PC-3 (cell line): ENCODE results near the gene PCMT1.

ENCODE experiments used
- EZH2 ChIP-seq: fragments of 300-600 bp; sonication (generic); IDR thresholded peaks from one replicate; pipeline ENCODE4 v1.6.1; 2017; ENCODE audit warnings: antibody characterized with exemption, mild to moderate bottlenecking, low read length; ENCODE audit not compliant: unreplicated experiment
- EZH2phosphoT487 ChIP-seq: fragments of 300-600 bp; sonication (generic); IDR thresholded peaks from 2 replicates; pipeline ENCODE4 v1.6.1; 2018; ENCODE audit warnings: mild to moderate bottlenecking, antibody characterized with exemption, low read length, borderline replicate concordance
- TF ChIP-seq, protein P1 (sequence below): fragments of 300-600 bp; sonication (generic); conservative IDR thresholded peaks from 2 replicates; pipeline ENCODE4 v1.5.1; 2017; ENCODE audit warnings: antibody characterized with exemption, low read depth, mild to moderate bottlenecking, low read length

- TF ChIP-seq, protein P1, sequence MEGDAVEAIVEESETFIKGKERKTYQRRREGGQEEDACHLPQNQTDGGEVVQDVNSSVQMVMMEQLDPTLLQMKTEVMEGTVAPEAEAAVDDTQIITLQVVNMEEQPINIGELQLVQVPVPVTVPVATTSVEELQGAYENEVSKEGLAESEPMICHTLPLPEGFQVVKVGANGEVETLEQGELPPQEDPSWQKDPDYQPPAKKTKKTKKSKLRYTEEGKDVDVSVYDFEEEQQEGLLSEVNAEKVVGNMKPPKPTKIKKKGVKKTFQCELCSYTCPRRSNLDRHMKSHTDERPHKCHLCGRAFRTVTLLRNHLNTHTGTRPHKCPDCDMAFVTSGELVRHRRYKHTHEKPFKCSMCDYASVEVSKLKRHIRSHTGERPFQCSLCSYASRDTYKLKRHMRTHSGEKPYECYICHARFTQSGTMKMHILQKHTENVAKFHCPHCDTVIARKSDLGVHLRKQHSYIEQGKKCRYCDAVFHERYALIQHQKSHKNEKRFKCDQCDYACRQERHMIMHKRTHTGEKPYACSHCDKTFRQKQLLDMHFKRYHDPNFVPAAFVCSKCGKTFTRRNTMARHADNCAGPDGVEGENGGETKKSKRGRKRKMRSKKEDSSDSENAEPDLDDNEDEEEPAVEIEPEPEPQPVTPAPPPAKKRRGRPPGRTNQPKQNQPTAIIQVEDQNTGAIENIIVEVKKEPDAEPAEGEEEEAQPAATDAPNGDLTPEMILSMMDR = no peak
- no peak for TF ChIP-seq EZH2
- no peak for TF ChIP-seq EZH2phosphoT487
These were observed 81.8 kb downstream of the PCMT1 start for GRCh38 chr6:149831308-149831820.
